ENCODE results near the gene IFI27L1.

IFI27L1 gene

GRCh38 chr14:94098326-94098992 lies 17.3 kb downstream of the IFI27L1 start:
- Histone ChIP-seq H3K27ac (no peak overlapping the region), H3K4me3 (no peak overlapping the region)
- TF ChIP-seq CTCF (IDR thresholded peaks at IDR 0.05), result no peak
- DNase-seq (ENCODE audit: low spot score), result no peak

- TF ChIP-seq CTCF (IDR thresholded peaks at IDR 0.05), result no peak
- DNase-seq (ENCODE audit: low spot score), result no peak
- Histone ChIP-seq H3K4me3 (no peak overlapping the region), H3K27ac (no peak overlapping the region)
Observed at GRCh38 chr14:94099006-94099405, 17.9 kb downstream of the IFI27L1 start.

- DNase-seq (ENCODE audit: low spot score), result no peak
- H3K27ac ChIP-seq, result no peak overlapping the region
- no peak for TF ChIP-seq CTCF (IDR thresholded peaks at IDR 0.05)
- H3K4me3 ChIP-seq, result no peak overlapping the region
Observed at GRCh38 chr14:94100847-94101246, 19.7 kb downstream of the IFI27L1 start.

GRCh38 chr14:94101748-94102147 lies 20.6 kb downstream of the IFI27L1 start:
- Histone ChIP-seq H3K27ac (peak overlapping the region in 1 of 2 donors; percentile 16), H3K4me3 (no peak overlapping the region)
- DNase-seq (ENCODE audit: low spot score), result no peak
- TF ChIP-seq CTCF (IDR thresholded peaks at IDR 0.05), result no peak

GRCh38 chr14:94102768-94103482 lies 21.8 kb downstream of the IFI27L1 start:
- no peak for TF ChIP-seq CTCF (IDR thresholded peaks at IDR 0.05)
- no peak overlapping the region for H3K4me3 ChIP-seq
- DNase-seq (ENCODE audit: low spot score), result peak; percentile 49
- no peak overlapping the region for H3K27ac ChIP-seq

GRCh38 chr14:94103554-94104150 lies 22.5 kb downstream of the IFI27L1 start:
- TF ChIP-seq CTCF (IDR thresholded peaks at IDR 0.05), result no peak
- H3K4me3 ChIP-seq, result no peak overlapping the region
- no peak overlapping the region for H3K27ac ChIP-seq
- peak; percentile 41 for DNase-seq (ENCODE audit: low spot score)
